Measurements from ENCODE around the gene EIF2A. TPM values are rescaled to one million over a fixed set of nuclear protein-coding genes. Genes with fewer than 3 reads are reported as not detected.

The EIF2A gene
- total and polyA plus RNA-seq, 2 of the 13 experiments (the other 11 are each of a cell fraction or from before 2014, with no cell fraction given), result 124 to 139 TPM

DNA sequence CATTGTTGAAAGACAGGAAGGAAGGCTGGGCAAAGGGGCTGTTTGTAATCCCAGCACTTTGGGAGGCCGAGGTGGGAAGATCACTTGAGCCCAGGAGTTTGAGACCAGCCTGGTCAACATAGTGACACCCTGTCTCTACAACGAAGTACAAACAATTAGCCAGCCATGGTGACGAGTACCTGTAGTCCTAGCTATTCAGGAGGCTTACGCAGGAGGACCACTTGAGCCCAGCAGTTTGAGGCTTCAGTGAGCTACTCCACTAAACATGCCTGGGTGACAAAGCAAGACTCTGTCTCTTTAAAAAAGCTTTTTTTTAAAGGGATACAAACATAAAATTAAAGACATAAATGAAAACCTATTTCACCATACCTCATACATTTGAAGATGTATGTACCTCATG is 11.4 kb upstream of the EIF2A start:
- Histone ChIP-seq H3K79me2 (ENCODE audit: insufficient read depth, low read length) (no peaks in the 10 kb centered on the region), H3K27ac (ENCODE audit: extremely low read length, insufficient read depth, low read length) (no peak overlapping the region), H4K20me1 (ENCODE audit: insufficient read depth, low read length) (no peaks in the 10 kb centered on the region), H3K9me3 (ENCODE audit: low read length) (no peaks in the 10 kb centered on the region), H3K27me3 (ENCODE audit: control insufficient read depth in 1 of 2, insufficient read depth in 2 of 2, low read length in 2 of 2) (no peaks in the 10 kb centered on the region; a peak in 1 of 5 replicates), H3K4me3 (replicated peaks in 1 of 3; ENCODE audit: insufficient read depth in 1 of 3, low read depth in 2 of 3, low read length in 3 of 3) (no peak overlapping the region), H2AFZ (ENCODE audit: low read length) (no peak overlapping the region), H3K4me1 (ENCODE audit: insufficient read depth, low read length) (no peaks in the 10 kb centered on the region), H3K9ac (ENCODE audit: insufficient read depth, low read depth, low read length) (no peak overlapping the region), H3K4me2 (ENCODE audit: low read depth, low read length) (no peak overlapping the region), H3K36me3 (replicated peaks in 1 of 2; ENCODE audit: control insufficient read depth in 1 of 2, insufficient read depth in 2 of 2, low read length in 2 of 2) (no peaks in the 10 kb centered on the region)
- intact Hi-C loops (cut with micrococcal nuclease; ENCODE audit: unreplicated experiment), result no loop called here
- TF ChIP-seq FOXC1 (CRISPR knock-in tag; IDR thresholded peaks at IDR 0.05; ENCODE audit: borderline replicate concordance) (no peak), ZNF746 (CRISPR knock-in tag; IDR thresholded peaks at IDR 0.05) (no peak), ZNF652 (CRISPR knock-in tag; IDR thresholded peaks at IDR 0.05; ENCODE audit: borderline replicate concordance, low read depth) (no peak), ZEB1 (IDR thresholded peaks at IDR 0.05; ENCODE audit: insufficient replicate concordance, low read depth) (no peak), NR2F6 (IDR thresholded peaks at IDR 0.05) (no peak), NR2F6 (CRISPR knock-in tag; IDR thresholded peaks at IDR 0.05) (no peak), KDM5A (IDR thresholded peaks at IDR 0.05; ENCODE audit: borderline replicate concordance, low read length) (no peak), MEF2D (CRISPR knock-in tag; IDR thresholded peaks at IDR 0.05) (no peak), ZSCAN25 (CRISPR knock-in tag; IDR thresholded peaks at IDR 0.05) (no peak), ZNF343 (CRISPR knock-in tag; IDR thresholded peaks at IDR 0.05) (no peak), MLX (CRISPR knock-in tag; IDR thresholded peaks at IDR 0.05) (no peak), ASH2L (IDR thresholded peaks at IDR 0.05; ENCODE audit: insufficient read length, low read depth, low read length) (no peak), SMC3 (IDR thresholded peaks at IDR 0.05; ENCODE audit: low read length) (no peak)
- TF ChIP-seq, protein P1, sequence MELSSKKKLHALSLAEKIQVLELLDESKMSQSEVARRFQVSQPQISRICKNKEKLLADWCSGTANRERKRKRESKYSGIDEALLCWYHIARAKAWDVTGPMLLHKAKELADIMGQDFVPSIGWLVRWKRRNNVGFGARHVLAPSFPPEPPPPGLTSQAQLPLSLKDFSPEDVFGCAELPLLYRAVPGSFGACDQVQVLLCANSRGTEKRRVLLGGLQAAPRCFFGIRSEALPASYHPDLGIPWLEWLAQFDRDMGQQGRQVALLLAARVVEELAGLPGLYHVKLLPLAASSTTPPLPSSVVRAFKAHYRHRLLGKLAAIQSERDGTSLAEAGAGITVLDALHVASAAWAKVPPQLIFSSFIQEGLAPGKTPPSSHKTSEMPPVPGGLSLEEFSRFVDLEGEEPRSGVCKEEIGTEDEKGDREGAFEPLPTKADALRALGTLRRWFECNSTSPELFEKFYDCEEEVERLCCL (CRISPR knock-in tag; IDR thresholded peaks at IDR 0.05; ENCODE audit: borderline replicate concordance), result no peak
- TF ChIP-seq, protein P2, sequence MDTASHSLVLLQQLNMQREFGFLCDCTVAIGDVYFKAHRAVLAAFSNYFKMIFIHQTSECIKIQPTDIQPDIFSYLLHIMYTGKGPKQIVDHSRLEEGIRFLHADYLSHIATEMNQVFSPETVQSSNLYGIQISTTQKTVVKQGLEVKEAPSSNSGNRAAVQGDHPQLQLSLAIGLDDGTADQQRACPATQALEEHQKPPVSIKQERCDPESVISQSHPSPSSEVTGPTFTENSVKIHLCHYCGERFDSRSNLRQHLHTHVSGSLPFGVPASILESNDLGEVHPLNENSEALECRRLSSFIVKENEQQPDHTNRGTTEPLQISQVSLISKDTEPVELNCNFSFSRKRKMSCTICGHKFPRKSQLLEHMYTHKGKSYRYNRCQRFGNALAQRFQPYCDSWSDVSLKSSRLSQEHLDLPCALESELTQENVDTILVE (CRISPR knock-in tag; IDR thresholded peaks at IDR 0.05), result no peak
- TF ChIP-seq, protein P3, sequence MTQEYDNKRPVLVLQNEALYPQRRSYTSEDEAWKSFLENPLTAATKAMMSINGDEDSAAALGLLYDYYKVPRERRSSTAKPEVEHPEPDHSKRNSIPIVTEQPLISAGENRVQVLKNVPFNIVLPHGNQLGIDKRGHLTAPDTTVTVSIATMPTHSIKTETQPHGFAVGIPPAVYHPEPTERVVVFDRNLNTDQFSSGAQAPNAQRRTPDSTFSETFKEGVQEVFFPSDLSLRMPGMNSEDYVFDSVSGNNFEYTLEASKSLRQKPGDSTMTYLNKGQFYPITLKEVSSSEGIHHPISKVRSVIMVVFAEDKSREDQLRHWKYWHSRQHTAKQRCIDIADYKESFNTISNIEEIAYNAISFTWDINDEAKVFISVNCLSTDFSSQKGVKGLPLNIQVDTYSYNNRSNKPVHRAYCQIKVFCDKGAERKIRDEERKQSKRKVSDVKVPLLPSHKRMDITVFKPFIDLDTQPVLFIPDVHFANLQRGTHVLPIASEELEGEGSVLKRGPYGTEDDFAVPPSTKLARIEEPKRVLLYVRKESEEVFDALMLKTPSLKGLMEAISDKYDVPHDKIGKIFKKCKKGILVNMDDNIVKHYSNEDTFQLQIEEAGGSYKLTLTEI (CRISPR knock-in tag; conservative IDR thresholded peaks at IDR 0.05), result no peak
- TF ChIP-seq, protein P4, sequence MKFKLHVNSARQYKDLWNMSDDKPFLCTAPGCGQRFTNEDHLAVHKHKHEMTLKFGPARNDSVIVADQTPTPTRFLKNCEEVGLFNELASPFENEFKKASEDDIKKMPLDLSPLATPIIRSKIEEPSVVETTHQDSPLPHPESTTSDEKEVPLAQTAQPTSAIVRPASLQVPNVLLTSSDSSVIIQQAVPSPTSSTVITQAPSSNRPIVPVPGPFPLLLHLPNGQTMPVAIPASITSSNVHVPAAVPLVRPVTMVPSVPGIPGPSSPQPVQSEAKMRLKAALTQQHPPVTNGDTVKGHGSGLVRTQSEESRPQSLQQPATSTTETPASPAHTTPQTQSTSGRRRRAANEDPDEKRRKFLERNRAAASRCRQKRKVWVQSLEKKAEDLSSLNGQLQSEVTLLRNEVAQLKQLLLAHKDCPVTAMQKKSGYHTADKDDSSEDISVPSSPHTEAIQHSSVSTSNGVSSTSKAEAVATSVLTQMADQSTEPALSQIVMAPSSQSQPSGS (CRISPR knock-in tag; IDR thresholded peaks at IDR 0.05), result no peak
- ChIA-PET POLR2A (no interaction called here), CTCF (ENCODE audit: low intra/inter-chr PET ratio, low total read pairs) (no interaction called here)
- ATAC-seq (no peak), FAIRE-seq (no peak), DNase-seq (ENCODE audit: low spot score) (no peak)
- in situ Hi-C loops (cut with HindIII; ENCODE audit: extremely low pct_ligation_motif_present, low pct_unique_long_range_greater_than_20kb), result no loop called here
- WGBS (ENCODE audit: low lambda C conversion rate), result 43% methylated on average over 4 of the region's 4 CpGs
- no TSS peak for BruUV-seq (replicated peaks)
